ENCODE results near the gene DAND5. TPM values are rescaled to one million over a fixed set of nuclear protein-coding genes. Genes with fewer than 3 reads are reported as not detected.

DAND5 gene
- polyA plus RNA-seq, 3 donors: not detected

GRCh38 chr19:12939975-12940423 is 29.4 kb upstream of the DAND5 start:
- peak overlapping the region; percentile 100 for H3K9ac ChIP-seq (ENCODE audit: insufficient read depth, low read length, poor library complexity, severe bottlenecking)
- no peak overlapping the region for H2AFZ ChIP-seq (ENCODE audit: insufficient read depth, low read depth, low read length, poor library complexity, severe bottlenecking)
- no peaks in the 10 kb centered on the region for H3K9me3 ChIP-seq (replicated peaks in 1 of 2; ENCODE audit: control insufficient read depth in 1 of 2, insufficient read depth in 1 of 2, low read length in 2 of 2)
- Mint-ChIP-seq H3K4me3 (peak overlapping the region; percentile 97 to 99), H3K27ac (peak overlapping the region; percentile 4 to 97 (median 91)), H3K27me3 (ENCODE audit: low read depth in 3 of 3) (peaks cover 0 to 2% (median 1%) of the 10 kb centered on the region in 3 donors), H3K4me1 (peaks cover 57% of the 10 kb centered on the region), H3K36me3 (peaks cover 47 to 50% of the 10 kb centered on the region in 2 donors), H3K9me3 (no peaks in the 10 kb centered on the region)
- WGBS (ENCODE audit: insufficient coverage): 15% methylated on average over 5 of the region's 10 CpGs
- peak overlapping the region; percentile 94 for H3K4me2 ChIP-seq (replicated peaks; ENCODE audit: extremely low read depth, low read length, poor library complexity, severe bottlenecking)
- H3K79me2 ChIP-seq (ENCODE audit: insufficient read depth, low read length): peaks cover 54% of the 10 kb centered on the region
- peaks cover 34 to 52% of the 10 kb centered on the region in 2 donors for H3K36me3 ChIP-seq (replicated peaks in 1 of 2; ENCODE audit: control insufficient read depth in 1 of 2, insufficient read depth in 2 of 2, low read length in 2 of 2)
- no peak for DNase-seq
- TF ChIP-seq, protein P1, sequence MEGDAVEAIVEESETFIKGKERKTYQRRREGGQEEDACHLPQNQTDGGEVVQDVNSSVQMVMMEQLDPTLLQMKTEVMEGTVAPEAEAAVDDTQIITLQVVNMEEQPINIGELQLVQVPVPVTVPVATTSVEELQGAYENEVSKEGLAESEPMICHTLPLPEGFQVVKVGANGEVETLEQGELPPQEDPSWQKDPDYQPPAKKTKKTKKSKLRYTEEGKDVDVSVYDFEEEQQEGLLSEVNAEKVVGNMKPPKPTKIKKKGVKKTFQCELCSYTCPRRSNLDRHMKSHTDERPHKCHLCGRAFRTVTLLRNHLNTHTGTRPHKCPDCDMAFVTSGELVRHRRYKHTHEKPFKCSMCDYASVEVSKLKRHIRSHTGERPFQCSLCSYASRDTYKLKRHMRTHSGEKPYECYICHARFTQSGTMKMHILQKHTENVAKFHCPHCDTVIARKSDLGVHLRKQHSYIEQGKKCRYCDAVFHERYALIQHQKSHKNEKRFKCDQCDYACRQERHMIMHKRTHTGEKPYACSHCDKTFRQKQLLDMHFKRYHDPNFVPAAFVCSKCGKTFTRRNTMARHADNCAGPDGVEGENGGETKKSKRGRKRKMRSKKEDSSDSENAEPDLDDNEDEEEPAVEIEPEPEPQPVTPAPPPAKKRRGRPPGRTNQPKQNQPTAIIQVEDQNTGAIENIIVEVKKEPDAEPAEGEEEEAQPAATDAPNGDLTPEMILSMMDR (IDR thresholded peaks at IDR 0.05): no peak
- no peaks in the 10 kb centered on the region for H3K27me3 ChIP-seq (ENCODE audit: control insufficient read depth in 2 of 2, insufficient read depth in 2 of 2, low read length in 2 of 2)
- H3K27ac ChIP-seq (ENCODE audit: low read depth in 1 of 2, low read length in 2 of 2): peak overlapping the region; percentile 11 to 98
- peak overlapping the region in 2 of 3 experiments; percentile 77 to 100 for H3K4me3 ChIP-seq (replicated peaks in 1 of 3; ENCODE audit: low read depth in 2 of 3, low read length in 3 of 3)
- intact Hi-C loops (cut with micrococcal nuclease): loop anchor here (5.0 to 10.0 kb wide), 2 partner anchors 55 to 148 kb away; partner anchors contain the start of genes DNASE2 (in 1 of the 2), JUNB (in 1 of the 2) and KLF1 (in 1 of the 2)
- peaks cover 44 to 71% of the 10 kb centered on the region in 2 donors for H3K4me1 ChIP-seq (ENCODE audit: control insufficient read depth in 1 of 2, insufficient read depth in 2 of 2, low read length in 2 of 2)
- peaks cover 58% of the 10 kb centered on the region for H4K20me1 ChIP-seq (ENCODE audit: insufficient read depth, low read length)

DNA sequence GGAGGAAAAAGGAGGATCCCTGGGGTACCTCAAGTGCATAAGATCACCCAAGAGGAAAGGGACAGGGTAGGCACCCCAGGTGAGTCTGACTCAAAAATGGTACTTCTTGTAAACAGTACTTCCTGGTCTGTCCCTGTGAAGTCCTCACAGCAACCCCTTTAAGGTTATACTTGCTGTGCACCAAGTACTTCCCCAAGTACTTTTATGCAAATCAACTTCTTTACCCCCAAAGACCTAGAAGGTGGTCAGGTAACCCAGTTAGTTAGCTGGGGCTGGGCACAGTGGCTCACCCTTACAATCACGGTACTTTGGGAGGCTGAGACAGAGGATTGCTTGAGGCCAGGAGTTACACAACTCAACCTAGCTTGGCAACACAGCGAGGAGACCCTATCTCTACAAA is 28.5 kb upstream of the DAND5 start:
- peaks cover 58% of the 10 kb centered on the region for H4K20me1 ChIP-seq (ENCODE audit: insufficient read depth, low read length)
- TF ChIP-seq, protein P1 (IDR thresholded peaks at IDR 0.05): no peak
- H3K4me1 Mint-ChIP-seq: peaks cover 61% of the 10 kb centered on the region
- H3K27ac ChIP-seq (ENCODE audit: low read depth in 1 of 2, low read length in 2 of 2): peak overlapping the region in 1 of 2 donors; percentile 98
- H3K27me3 Mint-ChIP-seq (ENCODE audit: low read depth in 3 of 3): peaks cover 0 to 2% (median 1%) of the 10 kb centered on the region in 3 donors
- no peak overlapping the region for H3K9ac ChIP-seq (ENCODE audit: insufficient read depth, low read length, poor library complexity, severe bottlenecking)
- H3K36me3 Mint-ChIP-seq: peaks cover 47 to 50% of the 10 kb centered on the region in 2 donors
- no peak for DNase-seq
- no peaks in the 10 kb centered on the region for H3K27me3 ChIP-seq (ENCODE audit: control insufficient read depth in 2 of 2, insufficient read depth in 2 of 2, low read length in 2 of 2)
- peak overlapping the region in 1 of 2 donors; percentile 99 for H3K4me3 Mint-ChIP-seq
- 29% methylated on average over 1 of the region's 2 CpGs for WGBS (ENCODE audit: insufficient coverage)
- peak overlapping the region in 1 of 3 experiments; percentile 100 for H3K4me3 ChIP-seq (replicated peaks in 1 of 3; ENCODE audit: low read depth in 2 of 3, low read length in 3 of 3)
- H3K36me3 ChIP-seq (replicated peaks in 1 of 2; ENCODE audit: control insufficient read depth in 1 of 2, insufficient read depth in 2 of 2, low read length in 2 of 2): peaks cover 34 to 52% of the 10 kb centered on the region in 2 donors
- H3K4me1 ChIP-seq (ENCODE audit: control insufficient read depth in 1 of 2, insufficient read depth in 2 of 2, low read length in 2 of 2): peaks cover 49 to 76% of the 10 kb centered on the region in 2 donors
- peak overlapping the region; percentile 94 for H3K4me2 ChIP-seq (replicated peaks; ENCODE audit: extremely low read depth, low read length, poor library complexity, severe bottlenecking)
- no peak overlapping the region for H2AFZ ChIP-seq (ENCODE audit: insufficient read depth, low read depth, low read length, poor library complexity, severe bottlenecking)
- no peaks in the 10 kb centered on the region for H3K9me3 ChIP-seq (replicated peaks in 1 of 2; ENCODE audit: control insufficient read depth in 1 of 2, insufficient read depth in 1 of 2, low read length in 2 of 2)
- H3K27ac Mint-ChIP-seq: peak overlapping the region in 5 of 7 donors; percentile 40 to 97 (median 65)
- H3K79me2 ChIP-seq (ENCODE audit: insufficient read depth, low read length): peaks cover 57% of the 10 kb centered on the region
- intact Hi-C loops (cut with micrococcal nuclease): no loop called here
- H3K9me3 Mint-ChIP-seq: no peaks in the 10 kb centered on the region

Measured in CD14-positive monocyte (primary cell).